GM12878 (cell line): ENCODE measurements around the gene SCRN1. TPM values are rescaled to one million over a fixed set of nuclear protein-coding genes. Genes with fewer than 3 reads are reported as not detected.

Experiments
- ATAC-seq: fragments of 200-7000 bp; cut with Tn5 transposase; 3 replicates; pipeline ENCODE4 v1.9.1; 2020; ENCODE audit warnings: mild to moderate bottlenecking, moderate library complexity
- BruUV-seq: library from RNA; stranded (reverse); fragments of 400-500 nt; replicated peaks from 2 replicates; lab custom pipeline; 2021; lab: Mats Ljungman, UMichigan
- CTCF ChIA-PET: fragments of 300-600 bp; sonication (Branson Sonifier 250); formaldehyde crosslinking; extraction: SDS; loops from one replicate; lab custom pipeline; 2021; ENCODE audit warnings: inconsistent platforms; lab: Yijun Ruan, JAX
- POLR2A ChIA-PET: fragments of 350-600 bp; formaldehyde crosslinking; extraction: SDS; loops from one replicate; lab custom pipeline; 2021; ENCODE audit warnings: inconsistent platforms; lab: Charles Lee
- RAD21 ChIA-PET: fragments of 300-600 bp; sonication (Branson Sonifier 250); formaldehyde crosslinking; loops from one replicate; lab custom pipeline; 2023; ENCODE audit warnings: antibody characterized with exemption; ENCODE audit not compliant: unreplicated experiment; lab: Charles Lee
- SMC1A ChIA-PET: fragments of 300-600 bp; sonication (Branson Sonifier 250); formaldehyde crosslinking; loops from one replicate; lab custom pipeline; 2023; ENCODE audit not compliant: unreplicated experiment, uncharacterized antibody; lab: Charles Lee
- DNase-seq: peaks from one replicate; pipeline ENCODE4 v3.0.0-alpha.2; 2011; ENCODE audit warnings: low read depth, low spot score
- FAIRE-seq: peaks from 3 replicates; lab custom pipeline; 2011; peaks lifted over from hg19 to GRCh38; lab: Jason Lieb, UNC
- H2AFZ ChIP-seq: 2 replicates; pipeline ENCODE4 v1.6.0; 2011; ENCODE audit warnings: low read depth, low read length, control low read depth; ENCODE audit not compliant: control insufficient read depth
- H3K27ac ChIP-seq: 2 replicates; pipeline ENCODE4 v1.5.1; 2011; ENCODE audit warnings: control low read depth; ENCODE audit not compliant: control insufficient read depth, insufficient read depth
- H3K27me3 ChIP-seq, 2 experiments: replicated peaks in 1 of 2; 2 replicates each; pipeline versions ENCODE4 v1.6.0 to v1.6.1; 2011; ENCODE audit warnings: low read length in 1 of 2; ENCODE audit not compliant: control insufficient read depth in 2 of 2, insufficient read depth in 2 of 2
- H3K36me3 ChIP-seq, 2 experiments: 2 replicates each; pipeline ENCODE4 v1.5.1; 2011; ENCODE audit warnings: low read length in 1 of 2; ENCODE audit not compliant: control insufficient read depth in 2 of 2, insufficient read depth in 2 of 2
- H3K4me1 ChIP-seq: 2 replicates; pipeline ENCODE4 v1.6.1; 2011; ENCODE audit warnings: mild to moderate bottlenecking, low read length, moderate library complexity, mixed read lengths; ENCODE audit not compliant: control insufficient read depth, insufficient read depth
- H3K4me2 ChIP-seq: 2 replicates; pipeline ENCODE4 v1.6.0; 2011; ENCODE audit warnings: control low read depth; ENCODE audit not compliant: control insufficient read depth, insufficient read depth
- H3K4me3 ChIP-seq: fragments of 200-600 bp; sonication (generic); 2 replicates; pipeline ENCODE4 v1.5.1; 2016
- H3K79me2 ChIP-seq: 2 replicates; pipeline ENCODE4 v1.6.0; 2011; ENCODE audit warnings: low read length; ENCODE audit not compliant: control insufficient read depth, insufficient read depth
- H3K9ac ChIP-seq: 2 replicates; pipeline ENCODE4 v1.8.0; 2011; ENCODE audit warnings: low read length, control low read depth, mixed read lengths; ENCODE audit not compliant: control insufficient read depth, insufficient read depth
- H3K9me3 ChIP-seq: replicated peaks from 3 replicates; pipeline ENCODE4 v1.5.1; 2011; ENCODE audit warnings: mild to moderate bottlenecking, low read length; ENCODE audit not compliant: control insufficient read depth, insufficient read depth
- H4K20me1 ChIP-seq: 2 replicates; pipeline ENCODE4 v1.6.0; 2011; ENCODE audit not compliant: control insufficient read depth, insufficient read depth
- CHD1 ChIP-seq: IDR thresholded peaks from 2 replicates; pipeline ENCODE4 v1.6.1; 2012; ENCODE audit warnings: low read depth, low read length, improper control_type of control experiment
- E2F4 ChIP-seq: IDR thresholded peaks from 2 replicates; pipeline ENCODE4 v1.6.1; 2012; ENCODE audit warnings: low read depth, low read length, improper control_type of control experiment
- GABPA ChIP-seq: IDR thresholded peaks from 2 replicates; pipeline ENCODE4 v1.6.1; 2014; ENCODE audit warnings: antibody characterized with exemption, low read depth, mild to moderate bottlenecking, inconsistent platforms
- NR2C2 ChIP-seq: IDR thresholded peaks from 2 replicates; pipeline ENCODE4 v1.6.1; 2011; ENCODE audit warnings: borderline replicate concordance, low read depth; ENCODE audit not compliant: control insufficient read depth, insufficient read length
- NR2F1 ChIP-seq: fragments of 450-650 bp; conservative IDR thresholded peaks from 2 replicates; pipeline ENCODE4 v1.6.1; 2017; ENCODE audit warnings: mild to moderate bottlenecking
- RFX5 ChIP-seq: IDR thresholded peaks from 2 replicates; pipeline ENCODE4 v1.6.1; 2011; ENCODE audit warnings: low read depth, low read length, improper control_type of control experiment
- RUNX3 ChIP-seq: IDR thresholded peaks from 2 replicates; pipeline ENCODE4 v1.6.1; 2012; ENCODE audit warnings: low read length, inconsistent platforms
- SMARCA5 ChIP-seq: fragments of 450-650 bp; IDR thresholded peaks from 2 replicates; pipeline ENCODE4 v1.6.1; 2017; ENCODE audit warnings: mild to moderate bottlenecking
- STAT3 ChIP-seq: IDR thresholded peaks from 2 replicates; pipeline ENCODE4 v1.6.1; 2011; ENCODE audit warnings: low read depth, low read length, improper control_type of control experiment
- TBL1XR1 ChIP-seq: IDR thresholded peaks from 2 replicates; pipeline ENCODE4 v1.6.1; 2012; ENCODE audit warnings: low read depth, low read length, improper control_type of control experiment
- ZNF384 ChIP-seq: IDR thresholded peaks from 2 replicates; pipeline ENCODE4 v1.6.1; 2012; ENCODE audit warnings: low read depth, mild to moderate bottlenecking, low read length, improper control_type of control experiment, borderline replicate concordance
- ZNF622 ChIP-seq: fragments of 450-650 bp; IDR thresholded peaks from 2 replicates; pipeline ENCODE4 v1.6.1; 2017; ENCODE audit warnings: mild to moderate bottlenecking, inconsistent platforms
- ZZZ3 ChIP-seq: IDR thresholded peaks from 2 replicates; pipeline ENCODE4 v1.6.1; 2011; ENCODE audit warnings: low read depth; ENCODE audit not compliant: control insufficient read depth, insufficient read length
- whole genome bisulfite sequencing: methylation state at CpG from one replicate; pipeline ENCODE4 v1.1.6; 2016; ENCODE audit warnings: low lambda C conversion rate; ENCODE audit not compliant: insufficient replicate concordance, insufficient coverage; ENCODE audit errors: missing lambda C conversion rate; 5-methylcytosine and 5-hydroxymethylcytosine counted together
- in situ Hi-C: fragments of 300-500 bp; cut with MboI; formaldehyde crosslinking; loops from 9 replicates; pipeline ENCODE4 v1.14.3; 2018; ENCODE audit warnings: mixed read lengths
- intact Hi-C: fragments of 100-400 bp; cut with micrococcal nuclease; formaldehyde crosslinking; loops from one replicate; pipeline ENCODE4 v1.14.2; 2022; ENCODE audit not compliant: unreplicated experiment
- polyA plus RNA-seq, 11 experiments: library from polyadenylated mRNA; depleted of rRNA in 4 of 11; unstranded in 6 of 11; stranded (reverse) in 5 of 11; fragments of >200 nt; fragmentation: Nextera tagmentation in 4 of 11; fragmentation: Illumina TruSeq in 1 of 11; extraction: Ambion mirVana in 4 of 11; extraction: Trizol in 1 of 11; gene quantifications; 1 replicate in 1 of 11; 2 replicates in 10 of 11; pipeline versions ENCODE4 v1.2.1 to v1.2.3, GENCODE V29; 2011 to 2016; ENCODE audit warnings: inconsistent platforms in 2 of 11, missing spikeins in 2 of 11, low read depth in 1 of 11
- total RNA-seq, 4 experiments: library from RNA; depleted of rRNA in 3 of 4; stranded (reverse); fragments of >200 nt in 3 of 4; fragmentation: Illumina TruSeq in 1 of 4; extraction: Trizol in 1 of 4; gene quantifications; 2 replicates each; pipeline versions ENCODE4 v1.2.1 to v1.2.3, GENCODE V29; 2013 to 2021

Gene SCRN1
- total and polyA plus RNA-seq, 10 of the 15 experiments (the other 5 are each of a cell fraction or from before 2014, with no cell fraction given), result 11.1 to 67.6 (median 41.7) TPM

DNA sequence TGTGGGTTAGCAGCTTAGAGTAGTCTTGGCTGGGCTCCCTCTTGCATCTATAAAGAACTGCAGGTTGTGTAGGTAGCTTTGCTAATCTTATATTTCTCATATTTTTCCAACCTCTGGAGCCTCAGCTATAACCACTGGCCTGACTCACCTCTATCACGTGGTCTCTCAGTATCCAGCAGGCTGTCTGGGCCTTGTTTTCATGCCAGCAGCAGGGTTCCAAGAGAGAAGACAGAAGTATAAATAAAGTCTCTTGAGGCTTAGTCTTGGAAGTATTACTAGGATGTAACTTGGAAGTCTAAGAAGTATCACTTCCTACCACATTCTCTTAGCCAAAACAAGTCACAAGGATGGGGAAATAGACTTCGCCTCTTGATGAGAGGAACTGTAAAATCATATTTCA lies 110.0 kb downstream of the SCRN1 start:
- no TSS peak for BruUV-seq
- 18% methylated on average over 2 of the region's 2 CpGs for WGBS
- Histone ChIP-seq H2AFZ (no peak overlapping the region), H3K4me3 (no peak overlapping the region), H3K4me2 (no peak overlapping the region), H3K4me1 (no peaks in the 10 kb centered on the region), H3K9ac (no peak overlapping the region), H4K20me1 (no peaks in the 10 kb centered on the region), H3K27ac (no peak overlapping the region), H3K79me2 (no peaks in the 10 kb centered on the region), H3K9me3 (no peaks in the 10 kb centered on the region), H3K36me3 (no peaks in the 10 kb centered on the region), H3K27me3 (no peaks in the 10 kb centered on the region; a peak in 2 of 4 replicates)
- DNase-seq (no peak), ATAC-seq (no peak)
- ChIA-PET RAD21 (interaction anchor here (1.0 to 3.6 kb wide), 2 partner anchors 183 to 195 kb away, joined by 4 to 31 read pairs; no protein-coding TSS in a partner anchor), SMC1A (interaction anchor here (1.0 to 3.5 kb wide), 3 partner anchors 36 to 194 kb away, joined by 3 to 28 read pairs (median 6); no protein-coding TSS in a partner anchor), POLR2A (no interaction called here), CTCF (interaction anchor here (0.9 to 6.2 kb wide), 6 partner anchors 9 to 196 kb away, joined by 3 to 62 read pairs (median 5); no protein-coding TSS in a partner anchor)
- in situ Hi-C loops, result loop anchor here (5.0 kb wide), 1 partner anchor 183 kb away; no protein-coding TSS in a partner anchor
- intact Hi-C loops, result loop anchor here (5.0 kb wide), 1 partner anchor 43 kb away; no protein-coding TSS in a partner anchor
- no peak for TF ChIP-seq E2F4
- TF ChIP-seq GABPA, result no peak
- TF ChIP-seq TBL1XR1, result no peak
- TF ChIP-seq RFX5, result no peak
- no peak for TF ChIP-seq ZZZ3
- no peak for TF ChIP-seq SMARCA5
- no peak for TF ChIP-seq RUNX3
- no peak for TF ChIP-seq NR2C2
- no peak for TF ChIP-seq ZNF622
- TF ChIP-seq ZNF384, result no peak
- TF ChIP-seq NR2F1, result no peak
- TF ChIP-seq CHD1, result no peak
- TF ChIP-seq STAT3, result no peak
- TF ChIP-seq, all 136 proteins: peak for 0
- no peak for FAIRE-seq
